ENCODE measurements around the gene HMX1. TPM values are rescaled to one million over a fixed set of nuclear protein-coding genes. Genes with fewer than 3 reads are reported as not detected.

The HMX1 gene
- total RNA-seq, 1 experiment from 2014 or later = not detected

DNA sequence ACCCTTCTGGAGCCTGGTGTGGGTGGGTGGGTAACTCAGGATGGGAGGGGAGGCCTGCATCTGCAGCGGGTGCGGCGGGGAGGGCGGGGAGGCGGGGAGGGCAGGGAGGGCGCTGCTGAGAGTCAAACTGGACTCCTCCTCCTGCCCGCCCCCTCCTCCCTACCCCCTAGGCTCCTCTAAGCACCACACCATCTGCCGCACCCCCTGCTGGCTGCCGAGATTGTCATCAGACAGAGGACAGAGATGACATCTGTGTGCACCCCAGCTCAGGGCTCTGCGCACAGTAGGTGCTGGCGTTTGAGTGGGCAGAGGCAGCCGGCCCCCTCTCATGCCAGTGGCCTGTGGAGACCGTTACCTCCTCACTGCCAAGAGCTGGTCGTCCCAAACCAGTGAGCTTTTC is 10.6 kb upstream of the HMX1 start:
- no TSS peak for BruUV-seq (replicated peaks)
- ChIA-PET CTCF (interaction anchor here (1.1 kb wide), 1 partner anchor 275 kb away, joined by 6 read pairs; no protein-coding TSS in a partner anchor), POLR2A (no interaction called here)
- no peak for TF ChIP-seq CTCF (IDR thresholded peaks at IDR 0.05; ENCODE audit: unreplicated experiment)
- Mint-ChIP-seq H3K4me3 (ENCODE audit: unreplicated experiment) (no peak overlapping the region), H3K9me3 (ENCODE audit: unreplicated experiment) (peaks cover 9% of the 10 kb centered on the region), H3K36me3 (ENCODE audit: insufficient read depth, unreplicated experiment) (no peaks in the 10 kb centered on the region), H3K27me3 (ENCODE audit: insufficient read depth, unreplicated experiment) (peaks cover 4% of the 10 kb centered on the region), H3K27ac (ENCODE audit: low read depth, unreplicated experiment) (no peak overlapping the region), H3K4me1 (ENCODE audit: insufficient read depth, unreplicated experiment) (no peaks in the 10 kb centered on the region)
- intact Hi-C loops (cut with micrococcal nuclease) = no loop called here
- DNase-seq (ENCODE audit: unreplicated experiment) = no peak

DNA sequence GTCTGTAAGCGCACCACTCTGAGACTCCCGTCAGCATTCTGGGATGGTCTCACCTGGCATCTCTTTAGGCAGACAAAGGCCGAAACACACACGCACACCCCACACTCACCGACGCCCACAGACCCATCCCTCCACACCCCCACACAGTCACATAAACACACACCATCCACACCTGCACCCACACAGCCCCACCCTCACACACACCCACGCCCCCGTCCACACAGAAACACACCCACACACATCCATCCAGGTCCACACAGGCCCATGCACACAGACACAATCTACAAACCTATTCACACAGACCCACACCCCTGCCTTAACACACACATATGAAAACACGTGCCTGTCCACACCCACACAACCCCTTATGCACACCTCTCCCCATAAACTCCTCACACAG is 9.2 kb upstream of the HMX1 start:
- Mint-ChIP-seq H3K27me3 (ENCODE audit: insufficient read depth, unreplicated experiment) (peaks cover 18% of the 10 kb centered on the region), H3K4me3 (ENCODE audit: unreplicated experiment) (no peak overlapping the region), H3K27ac (ENCODE audit: low read depth, unreplicated experiment) (no peak overlapping the region), H3K4me1 (ENCODE audit: insufficient read depth, unreplicated experiment) (no peaks in the 10 kb centered on the region), H3K9me3 (ENCODE audit: unreplicated experiment) (peaks cover 9% of the 10 kb centered on the region), H3K36me3 (ENCODE audit: insufficient read depth, unreplicated experiment) (no peaks in the 10 kb centered on the region)
- intact Hi-C loops (cut with micrococcal nuclease) = no loop called here
- no TSS peak for BruUV-seq (replicated peaks)
- TF ChIP-seq CTCF (IDR thresholded peaks at IDR 0.05; ENCODE audit: unreplicated experiment) = no peak
- CTCF ChIA-PET = no interaction called here
- DNase-seq (ENCODE audit: unreplicated experiment) = no peak
- POLR2A ChIA-PET = no interaction called here

DNA sequence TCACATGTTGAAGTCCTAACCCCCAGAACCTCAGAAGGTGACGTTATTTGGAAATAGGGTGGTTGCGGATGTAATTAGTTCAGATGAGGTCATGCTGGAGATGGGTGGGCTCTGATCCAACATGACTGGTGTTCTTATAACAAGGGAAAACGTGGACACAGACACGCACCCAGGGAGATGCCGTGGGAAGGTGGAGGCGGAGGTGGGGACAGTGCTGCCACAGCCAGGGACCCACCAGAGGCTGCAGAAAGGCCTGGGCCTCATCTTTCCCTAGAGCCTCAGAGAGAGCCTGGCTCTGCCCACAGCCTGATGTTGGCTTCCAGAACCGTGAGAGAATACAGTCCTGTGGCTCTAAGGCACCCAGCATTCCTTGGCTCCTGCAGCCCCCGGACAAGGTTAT is 7.9 kb upstream of the HMX1 start:
- no TSS peak for BruUV-seq (replicated peaks)
- Mint-ChIP-seq H3K4me3 (ENCODE audit: unreplicated experiment) (no peak overlapping the region), H3K27me3 (ENCODE audit: insufficient read depth, unreplicated experiment) (peaks cover 31% of the 10 kb centered on the region), H3K36me3 (ENCODE audit: insufficient read depth, unreplicated experiment) (no peaks in the 10 kb centered on the region), H3K9me3 (ENCODE audit: unreplicated experiment) (peaks cover 9% of the 10 kb centered on the region), H3K4me1 (ENCODE audit: insufficient read depth, unreplicated experiment) (no peaks in the 10 kb centered on the region), H3K27ac (ENCODE audit: low read depth, unreplicated experiment) (no peak overlapping the region)
- TF ChIP-seq CTCF (IDR thresholded peaks at IDR 0.05; ENCODE audit: unreplicated experiment) = no peak
- ChIA-PET POLR2A (no interaction called here), CTCF (no interaction called here)
- intact Hi-C loops (cut with micrococcal nuclease) = no loop called here
- no peak for DNase-seq (ENCODE audit: unreplicated experiment)

DNA sequence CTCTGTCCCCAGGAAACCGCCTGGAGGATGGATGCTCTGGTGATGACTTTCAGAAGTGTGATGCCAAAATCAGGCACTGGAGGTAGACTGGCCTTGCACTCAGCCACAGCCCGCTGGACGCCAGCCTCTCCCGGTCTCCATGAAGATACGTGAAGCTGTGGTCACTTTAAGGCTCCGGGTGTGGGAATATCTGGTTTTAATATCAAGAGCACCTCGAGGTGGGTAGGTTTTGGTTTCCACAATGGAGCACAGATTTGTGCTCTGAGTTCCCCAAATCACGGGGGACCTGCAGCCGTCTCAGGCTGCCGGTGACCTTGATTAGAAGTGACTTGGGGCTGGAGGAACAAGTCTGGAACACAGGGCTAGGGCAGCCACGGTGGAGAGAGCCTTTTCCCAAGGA is 6.8 kb upstream of the HMX1 start:
- no peak for TF ChIP-seq CTCF (IDR thresholded peaks at IDR 0.05; ENCODE audit: unreplicated experiment)
- no peak for DNase-seq (ENCODE audit: unreplicated experiment)
- H3K27me3 Mint-ChIP-seq (ENCODE audit: insufficient read depth, unreplicated experiment) = peaks cover 32% of the 10 kb centered on the region
- intact Hi-C loops (cut with micrococcal nuclease) = no loop called here
- POLR2A ChIA-PET = no interaction called here
- H3K36me3 Mint-ChIP-seq (ENCODE audit: insufficient read depth, unreplicated experiment) = no peaks in the 10 kb centered on the region
- no peaks in the 10 kb centered on the region for H3K4me1 Mint-ChIP-seq (ENCODE audit: insufficient read depth, unreplicated experiment)
- BruUV-seq (replicated peaks) = no TSS peak
- no peak overlapping the region for H3K4me3 Mint-ChIP-seq (ENCODE audit: unreplicated experiment)
- H3K27ac Mint-ChIP-seq (ENCODE audit: low read depth, unreplicated experiment) = no peak overlapping the region
- CTCF ChIA-PET = no interaction called here
- peaks cover 9% of the 10 kb centered on the region for H3K9me3 Mint-ChIP-seq (ENCODE audit: unreplicated experiment)
